ENCODE data around the gene ERGIC2. TPM values are rescaled to one million over a fixed set of nuclear protein-coding genes. Genes with fewer than 3 reads are reported as not detected.

The ERGIC2 gene
- total and polyA plus RNA-seq, 11 donors: 45.5 to 134 (median 84.8) TPM

DNA sequence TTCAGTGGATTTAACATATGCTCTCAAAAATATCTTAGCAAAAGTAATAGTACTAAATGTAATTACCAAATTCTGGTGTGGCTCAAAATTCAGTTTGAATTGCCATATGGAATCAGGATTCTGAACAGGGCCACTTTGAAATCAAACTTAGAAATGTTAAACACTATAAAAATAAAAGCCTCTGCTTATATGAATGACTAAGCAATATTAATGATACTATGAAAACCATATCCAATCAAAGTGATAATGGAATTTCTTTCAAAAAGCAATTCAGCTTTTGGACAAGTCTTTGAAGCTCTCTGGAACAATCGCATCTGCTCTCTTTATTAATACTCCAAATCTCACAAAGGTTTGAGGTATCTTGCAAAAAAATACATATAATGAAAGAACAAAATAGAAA, 51.6 kb downstream of the ERGIC2 start:
- H3K4me3 ChIP-seq: no peak overlapping the region
- DNase-seq: no peak
- no peak for ATAC-seq
- no peaks in the 10 kb centered on the region for H3K27me3 ChIP-seq
- no peak for TF ChIP-seq POLR2A (IDR thresholded peaks at IDR 0.05)
- TF ChIP-seq, protein P1, sequence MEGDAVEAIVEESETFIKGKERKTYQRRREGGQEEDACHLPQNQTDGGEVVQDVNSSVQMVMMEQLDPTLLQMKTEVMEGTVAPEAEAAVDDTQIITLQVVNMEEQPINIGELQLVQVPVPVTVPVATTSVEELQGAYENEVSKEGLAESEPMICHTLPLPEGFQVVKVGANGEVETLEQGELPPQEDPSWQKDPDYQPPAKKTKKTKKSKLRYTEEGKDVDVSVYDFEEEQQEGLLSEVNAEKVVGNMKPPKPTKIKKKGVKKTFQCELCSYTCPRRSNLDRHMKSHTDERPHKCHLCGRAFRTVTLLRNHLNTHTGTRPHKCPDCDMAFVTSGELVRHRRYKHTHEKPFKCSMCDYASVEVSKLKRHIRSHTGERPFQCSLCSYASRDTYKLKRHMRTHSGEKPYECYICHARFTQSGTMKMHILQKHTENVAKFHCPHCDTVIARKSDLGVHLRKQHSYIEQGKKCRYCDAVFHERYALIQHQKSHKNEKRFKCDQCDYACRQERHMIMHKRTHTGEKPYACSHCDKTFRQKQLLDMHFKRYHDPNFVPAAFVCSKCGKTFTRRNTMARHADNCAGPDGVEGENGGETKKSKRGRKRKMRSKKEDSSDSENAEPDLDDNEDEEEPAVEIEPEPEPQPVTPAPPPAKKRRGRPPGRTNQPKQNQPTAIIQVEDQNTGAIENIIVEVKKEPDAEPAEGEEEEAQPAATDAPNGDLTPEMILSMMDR (IDR thresholded peaks at IDR 0.05): no peak
- intact Hi-C loops (cut with DNase I): no loop called here
- no peak overlapping the region for H3K27ac ChIP-seq
- H3K9me3 ChIP-seq: no peaks in the 10 kb centered on the region
- H3K36me3 ChIP-seq: peaks cover 0 to 25% (median 0%) of the 10 kb centered on the region in 9 donors
- H3K4me1 ChIP-seq: no peaks in the 10 kb centered on the region
- WGBS, 4 donors: 97 to 100% (median 98%) methylated on average over 1 of the region's 1 CpG

DNA sequence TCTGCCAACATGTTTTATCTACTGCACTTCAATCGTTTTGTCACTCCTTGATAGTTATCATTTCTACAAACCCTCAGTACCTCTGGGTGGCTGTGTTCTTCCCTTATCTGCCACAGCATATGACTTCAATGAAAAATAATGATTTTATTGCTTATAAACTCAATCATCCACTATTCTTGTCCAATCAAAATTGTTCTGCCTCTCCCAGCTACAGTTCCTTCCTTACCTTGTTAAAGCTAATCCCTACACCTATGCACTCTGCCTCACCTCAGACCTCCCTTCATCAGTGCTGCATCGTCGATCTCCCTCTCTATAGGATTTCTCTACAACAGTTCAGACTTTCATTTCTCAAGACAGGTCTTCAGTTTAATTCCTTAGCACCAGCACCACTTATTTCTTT, 58.8 kb downstream of the ERGIC2 start:
- no peak overlapping the region for H3K27ac ChIP-seq
- DNase-seq: no peak
- 90 to 95% (median 92%) methylated on average over 3 of the region's 3 CpGs for WGBS, 4 donors
- ATAC-seq: no peak
- H3K4me3 ChIP-seq: no peak overlapping the region
- H3K4me1 ChIP-seq: peaks cover 0 to 15% (median 7%) of the 10 kb centered on the region in 12 donors
- H3K36me3 ChIP-seq: peaks cover 0 to 27% (median 8%) of the 10 kb centered on the region in 9 donors
- TF ChIP-seq, protein P1 (IDR thresholded peaks at IDR 0.05): no peak
- TF ChIP-seq POLR2A (IDR thresholded peaks at IDR 0.05): no peak
- intact Hi-C loops (cut with DNase I): no loop called here
- no peaks in the 10 kb centered on the region for H3K9me3 ChIP-seq
- H3K27me3 ChIP-seq: no peaks in the 10 kb centered on the region

DNA sequence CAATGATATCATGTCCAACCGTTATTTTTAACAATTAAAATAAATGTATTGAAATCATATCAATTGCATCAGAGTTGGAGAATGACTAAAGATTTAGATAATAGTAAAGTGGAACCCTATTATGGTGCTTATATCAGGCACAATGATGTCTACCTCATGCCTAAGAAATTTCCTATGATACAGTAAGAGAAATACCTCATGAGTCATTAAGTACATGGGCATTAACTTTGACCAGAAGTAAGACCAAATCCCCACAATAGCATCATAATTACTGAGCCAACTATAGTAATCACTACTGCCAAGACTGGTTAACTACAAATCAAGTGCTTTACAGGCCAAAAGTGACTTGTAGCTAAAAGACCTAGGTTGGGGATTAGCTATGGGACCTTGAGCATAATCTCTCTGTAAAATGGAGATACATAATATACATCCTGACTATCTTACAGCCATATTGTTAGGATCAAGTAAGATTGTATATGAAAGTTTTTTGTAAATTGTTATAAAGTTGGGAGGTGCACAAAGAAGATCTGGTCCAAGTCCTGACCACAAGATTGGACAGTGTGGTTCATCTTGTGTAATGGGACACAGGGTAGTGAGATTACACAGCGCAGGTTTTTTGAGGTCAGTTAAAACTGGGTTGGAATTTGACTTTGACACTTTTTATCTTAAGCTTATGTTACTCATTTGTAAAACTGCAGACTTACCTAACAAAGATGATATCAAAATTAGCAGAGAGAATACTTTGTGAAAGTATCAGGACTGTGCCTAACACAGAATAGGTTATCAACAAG, 60.5 kb downstream of the ERGIC2 start:
- Histone ChIP-seq H3K27ac (no peak overlapping the region), H3K4me3 (no peak overlapping the region), H3K27me3 (no peaks in the 10 kb centered on the region), H3K4me1 (peaks cover 0 to 19% (median 8%) of the 10 kb centered on the region in 12 donors), H3K9me3 (no peaks in the 10 kb centered on the region), H3K36me3 (peaks cover 0 to 27% (median 8%) of the 10 kb centered on the region in 9 donors)
- ATAC-seq (no peak), DNase-seq (no peak)
- WGBS, 4 donors: 73 to 76% (median 76%) methylated on average over 2 of the region's 2 CpGs
- intact Hi-C loops (cut with DNase I): no loop called here
- no peak for TF ChIP-seq POLR2A (IDR thresholded peaks at IDR 0.05)
- TF ChIP-seq, protein P1 (IDR thresholded peaks at IDR 0.05): no peak

GRCh38 chr12:29317556-29318363, 63.2 kb downstream of the ERGIC2 start:
- H3K9me3 ChIP-seq: no peaks in the 10 kb centered on the region
- H3K27me3 ChIP-seq: no peaks in the 10 kb centered on the region
- ATAC-seq: peak; percentile 97 to 98 (median 98)
- peaks cover 0 to 32% (median 9%) of the 10 kb centered on the region in 12 donors for H3K4me1 ChIP-seq
- H3K36me3 ChIP-seq: peaks cover 0 to 22% (median 8%) of the 10 kb centered on the region in 9 donors
- peak overlapping the region; percentile 24 to 83 (median 72) for H3K27ac ChIP-seq
- intact Hi-C loops (cut with DNase I): loop anchor here (2.0 to 10.0 kb wide), 4 partner anchors 163 to 245 kb away; no protein-coding TSS in a partner anchor
- peak overlapping the region in 9 of 12 donors; percentile 4 to 42 (median 30) for H3K4me3 ChIP-seq
- no peak for TF ChIP-seq POLR2A (IDR thresholded peaks at IDR 0.05)
- TF ChIP-seq, protein P1 (IDR thresholded peaks at IDR 0.05): peak; percentile 61 to 96 (median 82)
- WGBS, 4 donors: 16 to 19% (median 17%) methylated on average over 8 of the region's 8 CpGs
- DNase-seq: peak in 4 of 5 donors; percentile 57 to 73 (median 64)

Measured in heart left ventricle (tissue), 16 donors.